Suprapubic skin (tissue), 3 donors: ENCODE measurements around the gene SFR1.

Source experiments
- EP300 ChIP-seq: sonication (generic); formaldehyde crosslinking; IDR thresholded peaks from one replicate; pipeline ENCODE4 v1.6.1; 2017; ENCODE audit warnings: antibody characterized with exemption
- POLR2A ChIP-seq, 2 donors: fragments of 450-650 bp; IDR thresholded peaks; one replicate each; pipeline ENCODE4 v1.6.1; 2017; ENCODE audit warnings: antibody characterized with exemption in 2 of 2, mild to moderate bottlenecking in 2 of 2, moderate library complexity in 2 of 2
- TF ChIP-seq, protein P1 (sequence below), 2 donors: fragments of 200-600 bp in 1 of 2; fragments of 450-650 bp in 1 of 2; sonication (generic) in 1 of 2; IDR thresholded peaks; one replicate each; pipeline ENCODE4 v1.5.1; 2016 to 2019; ENCODE audit warnings: antibody characterized with exemption in 2 of 2, mild to moderate bottlenecking in 1 of 2, moderate library complexity in 1 of 2

DNA sequence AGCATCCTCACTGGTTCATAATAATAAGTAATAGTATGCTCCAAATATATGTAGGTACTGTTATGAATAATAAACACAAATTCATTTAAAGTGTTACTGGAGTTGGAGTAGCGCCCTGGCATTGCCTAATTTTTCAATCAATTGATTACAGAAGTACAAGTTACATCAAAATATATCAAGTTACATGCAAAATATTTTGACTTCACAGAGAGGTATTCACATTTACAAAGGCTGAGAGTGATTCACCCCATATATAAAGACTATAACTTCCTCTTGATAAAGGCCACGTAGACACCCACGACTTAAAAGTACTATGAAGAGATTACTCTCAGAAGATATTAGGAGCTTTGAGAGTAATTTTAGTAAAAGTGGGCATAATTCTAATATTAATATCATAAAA, 22.7 kb upstream of the SFR1 start:
- TF ChIP-seq, protein P1, sequence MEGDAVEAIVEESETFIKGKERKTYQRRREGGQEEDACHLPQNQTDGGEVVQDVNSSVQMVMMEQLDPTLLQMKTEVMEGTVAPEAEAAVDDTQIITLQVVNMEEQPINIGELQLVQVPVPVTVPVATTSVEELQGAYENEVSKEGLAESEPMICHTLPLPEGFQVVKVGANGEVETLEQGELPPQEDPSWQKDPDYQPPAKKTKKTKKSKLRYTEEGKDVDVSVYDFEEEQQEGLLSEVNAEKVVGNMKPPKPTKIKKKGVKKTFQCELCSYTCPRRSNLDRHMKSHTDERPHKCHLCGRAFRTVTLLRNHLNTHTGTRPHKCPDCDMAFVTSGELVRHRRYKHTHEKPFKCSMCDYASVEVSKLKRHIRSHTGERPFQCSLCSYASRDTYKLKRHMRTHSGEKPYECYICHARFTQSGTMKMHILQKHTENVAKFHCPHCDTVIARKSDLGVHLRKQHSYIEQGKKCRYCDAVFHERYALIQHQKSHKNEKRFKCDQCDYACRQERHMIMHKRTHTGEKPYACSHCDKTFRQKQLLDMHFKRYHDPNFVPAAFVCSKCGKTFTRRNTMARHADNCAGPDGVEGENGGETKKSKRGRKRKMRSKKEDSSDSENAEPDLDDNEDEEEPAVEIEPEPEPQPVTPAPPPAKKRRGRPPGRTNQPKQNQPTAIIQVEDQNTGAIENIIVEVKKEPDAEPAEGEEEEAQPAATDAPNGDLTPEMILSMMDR (IDR thresholded peaks at IDR 0.05): no peak
- no peak for TF ChIP-seq POLR2A (IDR thresholded peaks at IDR 0.05)
- no peak for TF ChIP-seq EP300
